GM21447 (cell line): ENCODE measurements around the gene C16orf95.

Experiments
- ATAC-seq: cut with Tn5 transposase; IDR thresholded peaks from one replicate; pipeline ENCODE4 v1.9.1; 2021; ENCODE audit not compliant: unreplicated experiment

The C16orf95 gene

GRCh38 chr16:87319997-87320491 is 2.9 kb upstream of the C16orf95 start:
- ATAC-seq, result no peak

GRCh38 chr16:87319011-87319410 is 1.8 kb upstream of the C16orf95 start:
- ATAC-seq, result no peak

- ATAC-seq, result peak; percentile 15
Observed at GRCh38 chr16:87317750-87318644, 805 bp upstream of the C16orf95 start.

- ATAC-seq, result no peak
Observed at GRCh38 chr16:87316450-87316922, 706 bp downstream of the C16orf95 start.

- no peak for ATAC-seq
Observed at GRCh38 chr16:87314990-87315420, 2.2 kb downstream of the C16orf95 start.

GRCh38 chr16:87312008-87312407 is 5.2 kb downstream of the C16orf95 start:
- no peak for ATAC-seq

- no peak for ATAC-seq
Observed at GRCh38 chr16:87311387-87311786, 5.8 kb downstream of the C16orf95 start.

GRCh38 chr16:87310610-87311009 is 6.6 kb downstream of the C16orf95 start:
- no peak for ATAC-seq

GRCh38 chr16:87309620-87310525 is 7.3 kb downstream of the C16orf95 start:
- no peak for ATAC-seq

- no peak for ATAC-seq
Observed at GRCh38 chr16:87308826-87309225, 8.4 kb downstream of the C16orf95 start.

GRCh38 chr16:87306516-87306915 is 10.7 kb downstream of the C16orf95 start:
- no peak for ATAC-seq

- ATAC-seq, result no peak
Observed at GRCh38 chr16:87305505-87306391, 11.4 kb downstream of the C16orf95 start.

- ATAC-seq, result no peak
Observed at GRCh38 chr16:87304951-87305350, 12.2 kb downstream of the C16orf95 start.

GRCh38 chr16:87303962-87304521 is 13.2 kb downstream of the C16orf95 start:
- no peak for ATAC-seq

GRCh38 chr16:87303431-87303930 is 13.7 kb downstream of the C16orf95 start:
- ATAC-seq, result no peak

GRCh38 chr16:87298857-87299465 is 18.2 kb downstream of the C16orf95 start:
- ATAC-seq, result no peak

- ATAC-seq, result no peak
Observed at GRCh38 chr16:87297918-87298631, 19.1 kb downstream of the C16orf95 start.

GRCh38 chr16:87297407-87297806 is 19.8 kb downstream of the C16orf95 start:
- ATAC-seq, result no peak
